H9 (cell line): ENCODE measurements around the gene DMBT1. TPM values are rescaled to one million over a fixed set of nuclear protein-coding genes. Genes with fewer than 3 reads are reported as not detected.

Source experiments
- DNase-seq: peaks from one replicate; pipeline ENCODE4 v3.0.0-alpha.2; 2017
- H2AFZ ChIP-seq: one replicate; pipeline ENCODE4 v1.6.1; 2013; ENCODE audit warnings: mild to moderate bottlenecking, low read length, control low read depth, moderate library complexity
- H2AK5ac ChIP-seq: 2 replicates; pipeline ENCODE4 v1.6.1; 2013; ENCODE audit warnings: low read length, control low read depth, mixed read lengths; ENCODE audit not compliant: insufficient read length
- H2BK120ac ChIP-seq: one replicate; pipeline ENCODE4 v1.6.1; 2013; ENCODE audit warnings: low read depth, mild to moderate bottlenecking, low read length, control low read depth, inconsistent platforms; ENCODE audit not compliant: poor library complexity, severe bottlenecking
- H2BK12ac ChIP-seq: 2 replicates; pipeline ENCODE4 v1.6.1; 2013; ENCODE audit warnings: low read length, control low read depth, mixed read lengths, low read depth; ENCODE audit not compliant: insufficient read length
- H2BK15ac ChIP-seq: 2 replicates; pipeline ENCODE4 v1.6.1; 2013; ENCODE audit warnings: low read depth, low read length, control low read depth
- H2BK20ac ChIP-seq: one replicate; pipeline ENCODE4 v1.6.1; 2013; ENCODE audit warnings: low read depth, mild to moderate bottlenecking, low read length, control low read depth, inconsistent platforms; ENCODE audit not compliant: poor library complexity, severe bottlenecking
- H2BK5ac ChIP-seq: 2 replicates; pipeline ENCODE4 v1.6.1; 2013; ENCODE audit warnings: low read length, control low read depth, mixed read lengths; ENCODE audit not compliant: insufficient read length
- H3K14ac ChIP-seq: 2 replicates; pipeline ENCODE4 v1.6.1; 2013; ENCODE audit warnings: low read length, control low read depth; ENCODE audit not compliant: insufficient read depth
- H3K18ac ChIP-seq: 2 replicates; pipeline ENCODE4 v1.6.1; 2013; ENCODE audit warnings: low read depth, mild to moderate bottlenecking, mixed read lengths, low read length, control low read depth; ENCODE audit not compliant: insufficient read length
- H3K23ac ChIP-seq: 2 replicates; pipeline ENCODE4 v1.6.1; 2013; ENCODE audit warnings: low read length, control low read depth, mixed read lengths, low read depth; ENCODE audit not compliant: insufficient read length
- H3K23me2 ChIP-seq: 2 replicates; pipeline ENCODE4 v1.6.1; 2013; ENCODE audit warnings: low read depth, mild to moderate bottlenecking, mixed read lengths, low read length, control low read depth; ENCODE audit not compliant: insufficient read length, poor library complexity, severe bottlenecking
- H3K27ac ChIP-seq: 2 replicates; pipeline ENCODE4 v1.5.1; 2013; ENCODE audit warnings: low read length, control low read depth, mixed read lengths, low read depth; ENCODE audit not compliant: insufficient read length
- H3K27me3 ChIP-seq: 2 replicates; pipeline ENCODE4 v1.6.1; 2013; ENCODE audit warnings: low read length, control low read depth, inconsistent platforms; ENCODE audit not compliant: insufficient read depth
- H3K4ac ChIP-seq: 2 replicates; pipeline ENCODE4 v1.6.1; 2013; ENCODE audit warnings: low read depth, mild to moderate bottlenecking, control low read depth, inconsistent platforms, low read length, moderate library complexity
- H3K4me1 ChIP-seq: 2 replicates; pipeline ENCODE4 v1.6.1; 2013; ENCODE audit warnings: low read length, control low read depth, inconsistent platforms; ENCODE audit not compliant: insufficient read depth
- H3K4me2 ChIP-seq: 2 replicates; pipeline ENCODE4 v1.6.1; 2013; ENCODE audit warnings: low read length, control low read depth, mixed read lengths; ENCODE audit not compliant: insufficient read length, insufficient read depth
- H3K56ac ChIP-seq: 2 replicates; pipeline ENCODE4 v1.6.1; 2013; ENCODE audit warnings: low read depth, mild to moderate bottlenecking, mixed read lengths, low read length, control low read depth; ENCODE audit not compliant: insufficient read length
- H3K79me1 ChIP-seq: 2 replicates; pipeline ENCODE4 v1.6.1; 2013; ENCODE audit warnings: low read depth, mild to moderate bottlenecking, moderate library complexity, low read length, control low read depth, inconsistent platforms; ENCODE audit not compliant: insufficient read depth, poor library complexity, severe bottlenecking
- H3K79me2 ChIP-seq: 2 replicates; pipeline ENCODE4 v1.6.1; 2013; ENCODE audit warnings: low read length, control low read depth, inconsistent platforms; ENCODE audit not compliant: insufficient read depth
- H3K9ac ChIP-seq: 2 replicates; pipeline ENCODE4 v1.6.1; 2013; ENCODE audit warnings: low read length, control low read depth, mixed read lengths; ENCODE audit not compliant: insufficient read length; ENCODE audit errors: extremely low read depth
- H3K9me3 ChIP-seq: one replicate; pipeline ENCODE4 v1.6.1; 2013; ENCODE audit warnings: low read depth, low read length, inconsistent platforms; ENCODE audit not compliant: control insufficient read depth
- H3T11ph ChIP-seq: one replicate; pipeline ENCODE4 v1.6.1; 2013; ENCODE audit warnings: mild to moderate bottlenecking, low read length, control low read depth, inconsistent platforms
- H4K20me1 ChIP-seq: one replicate; pipeline ENCODE4 v1.6.1; 2013; ENCODE audit not compliant: control insufficient read depth, insufficient read length, insufficient read depth
- H4K5ac ChIP-seq: 2 replicates; pipeline ENCODE4 v1.6.1; 2013; ENCODE audit warnings: low read depth, mild to moderate bottlenecking, mixed read lengths, low read length, control low read depth; ENCODE audit not compliant: insufficient read length
- H4K8ac ChIP-seq: replicated peaks from 2 replicates; pipeline ENCODE4 v1.6.1; 2013; ENCODE audit warnings: low read length, control low read depth, mixed read lengths, low read depth; ENCODE audit not compliant: insufficient read length
- H4K91ac ChIP-seq: 2 replicates; pipeline ENCODE4 v1.6.1; 2013; ENCODE audit warnings: low read depth, mild to moderate bottlenecking, moderate library complexity, mixed read lengths, low read length, control low read depth; ENCODE audit not compliant: insufficient read length
- H3K27ac Mint-ChIP-seq, 3 experiments: 2 replicates in 2 of 3; 3 replicates in 1 of 3; pipeline ENCODE4 v1.8.0; 2020 to 2021; ENCODE audit warnings: mixed read lengths in 3 of 3, mild to moderate bottlenecking in 1 of 3, moderate library complexity in 1 of 3
- H3K27me3 Mint-ChIP-seq: 2 replicates; pipeline ENCODE4 v1.8.0; 2021; ENCODE audit warnings: low read depth, mild to moderate bottlenecking, moderate library complexity, mixed read lengths
- H3K36me3 Mint-ChIP-seq, 3 experiments: 2 replicates in 2 of 3; 3 replicates in 1 of 3; pipeline ENCODE4 v1.8.0; 2020 to 2021; ENCODE audit warnings: low read depth in 3 of 3, mixed read lengths in 3 of 3; ENCODE audit not compliant: insufficient read depth in 1 of 3
- H3K4me1 Mint-ChIP-seq, 2 experiments: 2 replicates each; pipeline ENCODE4 v1.8.0; 2020; ENCODE audit warnings: mixed read lengths in 2 of 2
- H3K4me3 Mint-ChIP-seq, 2 experiments: 2 replicates in 1 of 2; 3 replicates in 1 of 2; pipeline ENCODE4 v1.8.0; 2020 to 2021; ENCODE audit warnings: mild to moderate bottlenecking in 2 of 2, mixed read lengths in 2 of 2, moderate library complexity in 1 of 2
- H3K9me3 Mint-ChIP-seq, 2 experiments: 2 replicates in 1 of 2; 3 replicates in 1 of 2; pipeline ENCODE4 v1.8.0; 2020; ENCODE audit warnings: mild to moderate bottlenecking in 2 of 2, mixed read lengths in 2 of 2, moderate library complexity in 1 of 2
- CTCF ChIP-seq: fragments of 200-600 bp; sonication (generic); conservative IDR thresholded peaks from 3 replicates; pipeline ENCODE4 v1.8.0; 2021; ENCODE audit warnings: antibody characterized with exemption, mild to moderate bottlenecking
- WGBS: extraction: QIAGEN DNeasy Blood & Tissue Kit; methylation state at CpG from one replicate; pipeline ENCODE4 v1.1.7; 2013; ENCODE audit warnings: missing lambda C conversion rate, low lambda C conversion rate, mixed read lengths; ENCODE audit not compliant: insufficient read length; ENCODE audit errors: extremely low coverage; 5-methylcytosine and 5-hydroxymethylcytosine counted together
- total RNA-seq: library from RNA; stranded (reverse); gene quantifications from 2 replicates; pipeline ENCODE4 v1.2.1, GENCODE V29; 2021

Gene DMBT1
- total RNA-seq, 1 experiment from 2014 or later = 0.04 TPM

GRCh38 chr10:122550427-122550826, 10.1 kb upstream of the DMBT1 start:
- Histone ChIP-seq H3K23ac (no peak overlapping the region), H3K79me1 (no peaks in the 10 kb centered on the region), H4K5ac (no peak overlapping the region), H4K20me1 (no peaks in the 10 kb centered on the region), H2AFZ (no peak overlapping the region), H3K56ac (no peak overlapping the region), H3K23me2 (no peaks in the 10 kb centered on the region), H3K4ac (no peak overlapping the region), H2BK20ac (no peak overlapping the region), H4K91ac (no peak overlapping the region), H3K4me2 (no peak overlapping the region), H2BK15ac (no peak overlapping the region), H3K27me3 (no peaks in the 10 kb centered on the region), H3K18ac (no peak overlapping the region), H4K8ac (no peak overlapping the region), H3K9me3 (no peaks in the 10 kb centered on the region), H2BK120ac (no peak overlapping the region), H3K14ac (no peak overlapping the region), H3T11ph (no peak overlapping the region), H3K79me2 (no peaks in the 10 kb centered on the region), H2BK5ac (no peak overlapping the region), H3K4me1 (no peaks in the 10 kb centered on the region), H2BK12ac (no peak overlapping the region), H3K9ac (no peak overlapping the region), H2AK5ac (no peak overlapping the region), H3K27ac (no peak overlapping the region)
- TF ChIP-seq CTCF = no peak
- Mint-ChIP-seq H3K4me1 (no peaks in the 10 kb centered on the region), H3K36me3 (no peaks in the 10 kb centered on the region), H3K27ac (no peak overlapping the region), H3K27me3 (no peaks in the 10 kb centered on the region), H3K4me3 (no peak overlapping the region), H3K9me3 (no peaks in the 10 kb centered on the region)
- DNase-seq = no peak
- no CpG with 5 or more reads among the region's 9 CpGs for WGBS
